HEK293 (cell line): ENCODE measurements around the gene SLC35D3.

Experiments
- MYNN ChIP-seq: fragments of 450-650 bp; formaldehyde crosslinking; IDR thresholded peaks from 2 replicates; pipeline ENCODE4 v1.5.1; 2016; ENCODE audit warnings: missing biosample characterization, missing genetic modification characterization, borderline replicate concordance
- YY1 ChIP-seq: fragments of 450-650 bp; formaldehyde crosslinking; IDR thresholded peaks from 2 replicates; pipeline ENCODE4 v1.5.1; 2018; ENCODE audit warnings: missing biosample characterization, missing genetic modification characterization
- ZBTB20 ChIP-seq: fragments of 450-650 bp; formaldehyde crosslinking; IDR thresholded peaks from 2 replicates; pipeline ENCODE4 v1.5.1; 2016; ENCODE audit warnings: missing biosample characterization, missing genetic modification characterization
- ZBTB8A ChIP-seq: fragments of 450-650 bp; formaldehyde crosslinking; IDR thresholded peaks from 2 replicates; pipeline ENCODE4 v1.5.1; 2016; ENCODE audit warnings: missing biosample characterization, missing genetic modification characterization
- ZNF121 ChIP-seq: fragments of 450-650 bp; formaldehyde crosslinking; IDR thresholded peaks from 2 replicates; pipeline ENCODE4 v1.5.1; 2016; ENCODE audit warnings: missing biosample characterization, missing genetic modification characterization
- ZNF133 ChIP-seq: fragments of 450-650 bp; formaldehyde crosslinking; IDR thresholded peaks from 2 replicates; pipeline ENCODE4 v1.5.1; 2016; ENCODE audit warnings: missing biosample characterization, missing genetic modification characterization
- ZNF610 ChIP-seq: fragments of 450-650 bp; formaldehyde crosslinking; IDR thresholded peaks from 2 replicates; pipeline ENCODE4 v1.5.1; 2016; ENCODE audit warnings: missing biosample characterization, missing genetic modification characterization, borderline replicate concordance
- TF ChIP-seq, protein P1 (sequence below): fragments of 450-650 bp; formaldehyde crosslinking; IDR thresholded peaks from 2 replicates; pipeline ENCODE4 v1.5.1; 2016; ENCODE audit warnings: missing biosample characterization, missing genetic modification characterization
- TF ChIP-seq, protein P2 (sequence below): fragments of 450-650 bp; IDR thresholded peaks from 2 replicates; pipeline ENCODE4 v1.5.1; 2018; ENCODE audit warnings: missing biosample characterization, missing genetic modification characterization

DNA sequence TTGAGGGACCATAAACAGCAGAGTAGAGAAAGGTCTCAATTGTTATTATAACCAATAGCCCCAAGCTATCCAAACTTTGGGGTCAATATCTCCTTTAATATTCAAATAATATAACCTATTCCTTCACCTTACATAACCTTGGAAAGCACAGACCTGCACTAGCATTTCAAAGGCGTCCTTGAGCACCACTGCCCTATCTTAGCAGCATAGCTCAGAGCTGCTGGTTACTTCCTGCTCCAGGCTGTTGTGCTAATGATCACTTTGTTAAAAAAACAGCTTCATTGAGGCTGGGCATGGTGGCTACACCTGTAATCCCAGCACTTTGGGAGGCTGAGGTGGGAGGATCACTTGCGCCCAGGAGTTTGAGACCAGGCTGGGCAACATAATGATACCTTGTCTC is 10.5 kb downstream of the SLC35D3 start:
- no peak for TF ChIP-seq MYNN (tag by site-specific recombination)
- TF ChIP-seq, protein P1, sequence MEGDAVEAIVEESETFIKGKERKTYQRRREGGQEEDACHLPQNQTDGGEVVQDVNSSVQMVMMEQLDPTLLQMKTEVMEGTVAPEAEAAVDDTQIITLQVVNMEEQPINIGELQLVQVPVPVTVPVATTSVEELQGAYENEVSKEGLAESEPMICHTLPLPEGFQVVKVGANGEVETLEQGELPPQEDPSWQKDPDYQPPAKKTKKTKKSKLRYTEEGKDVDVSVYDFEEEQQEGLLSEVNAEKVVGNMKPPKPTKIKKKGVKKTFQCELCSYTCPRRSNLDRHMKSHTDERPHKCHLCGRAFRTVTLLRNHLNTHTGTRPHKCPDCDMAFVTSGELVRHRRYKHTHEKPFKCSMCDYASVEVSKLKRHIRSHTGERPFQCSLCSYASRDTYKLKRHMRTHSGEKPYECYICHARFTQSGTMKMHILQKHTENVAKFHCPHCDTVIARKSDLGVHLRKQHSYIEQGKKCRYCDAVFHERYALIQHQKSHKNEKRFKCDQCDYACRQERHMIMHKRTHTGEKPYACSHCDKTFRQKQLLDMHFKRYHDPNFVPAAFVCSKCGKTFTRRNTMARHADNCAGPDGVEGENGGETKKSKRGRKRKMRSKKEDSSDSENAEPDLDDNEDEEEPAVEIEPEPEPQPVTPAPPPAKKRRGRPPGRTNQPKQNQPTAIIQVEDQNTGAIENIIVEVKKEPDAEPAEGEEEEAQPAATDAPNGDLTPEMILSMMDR = no peak
- TF ChIP-seq ZNF610 (tag by site-specific recombination) = no peak
- TF ChIP-seq, protein P2, sequence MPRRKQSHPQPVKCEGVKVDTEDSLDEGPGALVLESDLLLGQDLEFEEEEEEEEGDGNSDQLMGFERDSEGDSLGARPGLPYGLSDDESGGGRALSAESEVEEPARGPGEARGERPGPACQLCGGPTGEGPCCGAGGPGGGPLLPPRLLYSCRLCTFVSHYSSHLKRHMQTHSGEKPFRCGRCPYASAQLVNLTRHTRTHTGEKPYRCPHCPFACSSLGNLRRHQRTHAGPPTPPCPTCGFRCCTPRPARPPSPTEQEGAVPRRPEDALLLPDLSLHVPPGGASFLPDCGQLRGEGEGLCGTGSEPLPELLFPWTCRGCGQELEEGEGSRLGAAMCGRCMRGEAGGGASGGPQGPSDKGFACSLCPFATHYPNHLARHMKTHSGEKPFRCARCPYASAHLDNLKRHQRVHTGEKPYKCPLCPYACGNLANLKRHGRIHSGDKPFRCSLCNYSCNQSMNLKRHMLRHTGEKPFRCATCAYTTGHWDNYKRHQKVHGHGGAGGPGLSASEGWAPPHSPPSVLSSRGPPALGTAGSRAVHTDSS (tag by site-specific recombination) = no peak
- TF ChIP-seq ZNF121 (tag by site-specific recombination) = no peak
- no peak for TF ChIP-seq YY1
- TF ChIP-seq ZBTB20 (tag by site-specific recombination) = no peak
- no peak for TF ChIP-seq ZNF133
- no peak for TF ChIP-seq ZBTB8A (tag by site-specific recombination)
